GM12878 (cell line): ENCODE data around the gene ZNF620.

Experiments used
- CHD2 ChIP-seq: IDR thresholded peaks from 2 replicates; pipeline ENCODE4 v1.6.1; 2011; ENCODE audit warnings: low read depth, low read length, improper control_type of control experiment, borderline replicate concordance
- GATAD2B ChIP-seq: fragments of 450-650 bp; conservative IDR thresholded peaks from 2 replicates; pipeline ENCODE4 v1.6.1; 2017; ENCODE audit warnings: low read depth, mild to moderate bottlenecking, moderate library complexity
- HDAC2 ChIP-seq: fragments of 200-600 bp; sonication (generic); IDR thresholded peaks from 2 replicates; pipeline ENCODE4 v1.6.1; 2017
- RCOR1 ChIP-seq: conservative IDR thresholded peaks from 2 replicates; pipeline ENCODE4 v1.6.1; 2012; ENCODE audit warnings: low read depth, low read length, improper control_type of control experiment
- SIN3A ChIP-seq: IDR thresholded peaks from 2 replicates; pipeline ENCODE4 v1.6.1; 2012; ENCODE audit warnings: low read depth, low read length, improper control_type of control experiment
- SMC3 ChIP-seq: IDR thresholded peaks from 2 replicates; pipeline ENCODE4 v1.6.1; 2011; ENCODE audit warnings: low read length, improper control_type of control experiment, borderline replicate concordance
- ZNF622 ChIP-seq: fragments of 450-650 bp; IDR thresholded peaks from 2 replicates; pipeline ENCODE4 v1.6.1; 2017; ENCODE audit warnings: mild to moderate bottlenecking, inconsistent platforms
- TF ChIP-seq, protein P1 (sequence below), 3 experiments: IDR thresholded peaks in 2 of 3; conservative IDR thresholded peaks in 1 of 3; 2 replicates each; pipeline ENCODE4 v1.5.1; 2011; ENCODE audit warnings: low read depth in 3 of 3, low read length in 3 of 3, mild to moderate bottlenecking in 3 of 3, control low read depth in 2 of 3, moderate library complexity in 2 of 3, inconsistent platforms in 1 of 3, mixed read lengths in 1 of 3; ENCODE audit not compliant: control insufficient read depth in 2 of 3, insufficient read depth in 1 of 3; ENCODE audit errors: extremely low read depth in 1 of 3
- TF ChIP-seq, protein P2 (sequence below): fragments of 450-650 bp; formaldehyde crosslinking; IDR thresholded peaks from 2 replicates; pipeline ENCODE4 v1.4.0; 2020; ENCODE audit warnings: mild to moderate bottlenecking, moderate library complexity

GRCh38 chr3:40511031-40511718, 5.3 kb downstream of the ZNF620 start:
- TF ChIP-seq, protein P1, sequence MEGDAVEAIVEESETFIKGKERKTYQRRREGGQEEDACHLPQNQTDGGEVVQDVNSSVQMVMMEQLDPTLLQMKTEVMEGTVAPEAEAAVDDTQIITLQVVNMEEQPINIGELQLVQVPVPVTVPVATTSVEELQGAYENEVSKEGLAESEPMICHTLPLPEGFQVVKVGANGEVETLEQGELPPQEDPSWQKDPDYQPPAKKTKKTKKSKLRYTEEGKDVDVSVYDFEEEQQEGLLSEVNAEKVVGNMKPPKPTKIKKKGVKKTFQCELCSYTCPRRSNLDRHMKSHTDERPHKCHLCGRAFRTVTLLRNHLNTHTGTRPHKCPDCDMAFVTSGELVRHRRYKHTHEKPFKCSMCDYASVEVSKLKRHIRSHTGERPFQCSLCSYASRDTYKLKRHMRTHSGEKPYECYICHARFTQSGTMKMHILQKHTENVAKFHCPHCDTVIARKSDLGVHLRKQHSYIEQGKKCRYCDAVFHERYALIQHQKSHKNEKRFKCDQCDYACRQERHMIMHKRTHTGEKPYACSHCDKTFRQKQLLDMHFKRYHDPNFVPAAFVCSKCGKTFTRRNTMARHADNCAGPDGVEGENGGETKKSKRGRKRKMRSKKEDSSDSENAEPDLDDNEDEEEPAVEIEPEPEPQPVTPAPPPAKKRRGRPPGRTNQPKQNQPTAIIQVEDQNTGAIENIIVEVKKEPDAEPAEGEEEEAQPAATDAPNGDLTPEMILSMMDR (IDR thresholded peaks at IDR 0.05 in 2 of 3, conservative IDR thresholded peaks at IDR 0.05 in 1 of 3; ENCODE audit: control insufficient read depth in 2 of 3, extremely low read depth in 1 of 3, insufficient read depth in 1 of 3, low read depth in 3 of 3, low read length in 3 of 3): no peak
- no peak for TF ChIP-seq SMC3
- no peak for TF ChIP-seq SIN3A
- TF ChIP-seq HDAC2: no peak
- no peak for TF ChIP-seq GATAD2B
- no peak for TF ChIP-seq RCOR1
- no peak for TF ChIP-seq CHD2
- TF ChIP-seq, protein P2, sequence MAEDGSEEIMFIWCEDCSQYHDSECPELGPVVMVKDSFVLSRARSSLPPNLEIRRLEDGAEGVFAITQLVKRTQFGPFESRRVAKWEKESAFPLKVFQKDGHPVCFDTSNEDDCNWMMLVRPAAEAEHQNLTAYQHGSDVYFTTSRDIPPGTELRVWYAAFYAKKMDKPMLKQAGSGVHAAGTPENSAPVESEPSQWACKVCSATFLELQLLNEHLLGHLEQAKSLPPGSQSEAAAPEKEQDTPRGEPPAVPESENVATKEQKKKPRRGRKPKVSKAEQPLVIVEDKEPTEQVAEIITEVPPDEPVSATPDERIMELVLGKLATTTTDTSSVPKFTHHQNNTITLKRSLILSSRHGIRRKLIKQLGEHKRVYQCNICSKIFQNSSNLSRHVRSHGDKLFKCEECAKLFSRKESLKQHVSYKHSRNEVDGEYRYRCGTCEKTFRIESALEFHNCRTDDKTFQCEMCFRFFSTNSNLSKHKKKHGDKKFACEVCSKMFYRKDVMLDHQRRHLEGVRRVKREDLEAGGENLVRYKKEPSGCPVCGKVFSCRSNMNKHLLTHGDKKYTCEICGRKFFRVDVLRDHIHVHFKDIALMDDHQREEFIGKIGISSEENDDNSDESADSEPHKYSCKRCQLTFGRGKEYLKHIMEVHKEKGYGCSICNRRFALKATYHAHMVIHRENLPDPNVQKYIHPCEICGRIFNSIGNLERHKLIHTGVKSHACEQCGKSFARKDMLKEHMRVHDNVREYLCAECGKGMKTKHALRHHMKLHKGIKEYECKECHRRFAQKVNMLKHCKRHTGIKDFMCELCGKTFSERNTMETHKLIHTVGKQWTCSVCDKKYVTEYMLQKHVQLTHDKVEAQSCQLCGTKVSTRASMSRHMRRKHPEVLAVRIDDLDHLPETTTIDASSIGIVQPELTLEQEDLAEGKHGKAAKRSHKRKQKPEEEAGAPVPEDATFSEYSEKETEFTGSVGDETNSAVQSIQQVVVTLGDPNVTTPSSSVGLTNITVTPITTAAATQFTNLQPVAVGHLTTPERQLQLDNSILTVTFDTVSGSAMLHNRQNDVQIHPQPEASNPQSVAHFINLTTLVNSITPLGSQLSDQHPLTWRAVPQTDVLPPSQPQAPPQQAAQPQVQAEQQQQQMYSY (CRISPR knock-in tag): no peak
- TF ChIP-seq ZNF622: no peak
